PC-3 (cell line): Measurements from ENCODE around the gene CDH4. TPM values are rescaled to one million over a fixed set of nuclear protein-coding genes. Genes with fewer than 3 reads are reported as not detected.
A peak's percentile ranks its signal among the peaks of the same experiment; 100 is the strongest.

Source experiments
- ATAC-seq: fragments of 200-7000 bp; cut with Tn5 transposase; 2 replicates; pipeline ENCODE4 v1.9.1; 2020; ENCODE audit warnings: mild to moderate bottlenecking, moderate library complexity
- BruUV-seq: library from RNA; stranded (reverse); fragments of 400-500 nt; replicated peaks from 2 replicates; lab custom pipeline; 2021; lab: Mats Ljungman, UMichigan
- CTCF ChIA-PET: fragments of 300-600 bp; sonication (Branson Sonifier 250); formaldehyde crosslinking; loops from one replicate; lab custom pipeline; 2022; ENCODE audit warnings: antibody characterized with exemption; lab: Charles Lee
- POLR2A ChIA-PET: fragments of 300-600 bp; sonication (Branson Sonifier 250); formaldehyde crosslinking; loops from one replicate; lab custom pipeline; 2022; ENCODE audit warnings: antibody characterized with exemption; ENCODE audit not compliant: unreplicated experiment; lab: Charles Lee
- DNase-seq: peaks from one replicate; pipeline ENCODE4 v3.0.0-alpha.2; 2015
- H2AFZ ChIP-seq: fragments of 300-600 bp; sonication (generic); 2 replicates; pipeline ENCODE4 v1.6.0; 2016; ENCODE audit warnings: antibody characterized with exemption, low read length
- H3F3A ChIP-seq: fragments of 300-600 bp; sonication (generic); one replicate; pipeline ENCODE4 v1.6.0; 2017; ENCODE audit warnings: antibody characterized with exemption, low read length, control low read depth, mild to moderate bottlenecking; ENCODE audit not compliant: unreplicated experiment
- H3K27ac ChIP-seq: fragments of 300-600 bp; sonication (generic); 2 replicates; pipeline ENCODE4 v1.5.1; 2016; ENCODE audit warnings: mild to moderate bottlenecking, low read length
- H3K27me3 ChIP-seq: fragments of 300-600 bp; sonication (generic); 2 replicates; pipeline ENCODE4 v1.6.1; 2016; ENCODE audit warnings: low read length, mixed read lengths
- H3K36me3 ChIP-seq: fragments of 300-600 bp; sonication (generic); 2 replicates; pipeline ENCODE4 v1.6.1; 2016; ENCODE audit warnings: low read depth, mixed run types, low read length, mixed read lengths
- H3K4me1 ChIP-seq: fragments of 300-600 bp; sonication (generic); 2 replicates; pipeline ENCODE4 v1.5.1; 2016; ENCODE audit warnings: low read length; ENCODE audit not compliant: insufficient read depth
- H3K4me2 ChIP-seq: fragments of 300-600 bp; sonication (generic); 2 replicates; pipeline ENCODE4 v1.6.0; 2016; ENCODE audit warnings: low read length
- H3K4me3 ChIP-seq: fragments of 300-600 bp; sonication (generic); 2 replicates; pipeline ENCODE4 v1.5.1; 2016; ENCODE audit warnings: mild to moderate bottlenecking, low read length, mixed read lengths
- H3K79me2 ChIP-seq: fragments of 300-600 bp; sonication (generic); 2 replicates; pipeline ENCODE4 v1.6.1; 2017; ENCODE audit warnings: low read length, mixed read lengths
- H3K9ac ChIP-seq: fragments of 300-600 bp; sonication (generic); 2 replicates; pipeline ENCODE4 v1.6.0; 2016; ENCODE audit warnings: mild to moderate bottlenecking, low read length
- H3K9me2 ChIP-seq: fragments of 300-600 bp; sonication (generic); replicated peaks from 2 replicates; pipeline ENCODE4 v1.6.1; 2016; ENCODE audit warnings: mixed run types, low read length, mixed read lengths
- H3K9me3 ChIP-seq: fragments of 300-600 bp; sonication (generic); 2 replicates; pipeline ENCODE4 v1.6.1; 2016; ENCODE audit warnings: low read length, mixed read lengths
- H4K20me1 ChIP-seq: fragments of 300-600 bp; sonication (generic); 2 replicates; pipeline ENCODE4 v1.6.1; 2016; ENCODE audit warnings: low read length, mixed read lengths
- EZH2 ChIP-seq: fragments of 300-600 bp; sonication (generic); IDR thresholded peaks from one replicate; pipeline ENCODE4 v1.6.1; 2017; ENCODE audit warnings: antibody characterized with exemption, mild to moderate bottlenecking, low read length; ENCODE audit not compliant: unreplicated experiment
- EZH2phosphoT487 ChIP-seq: fragments of 300-600 bp; sonication (generic); IDR thresholded peaks from 2 replicates; pipeline ENCODE4 v1.6.1; 2018; ENCODE audit warnings: mild to moderate bottlenecking, antibody characterized with exemption, low read length, borderline replicate concordance
- intact Hi-C: fragments of 100-400 bp; cut with micrococcal nuclease; formaldehyde crosslinking; loops from 2 replicates; pipeline ENCODE4 v1.9.0; 2023
- total RNA-seq: library from RNA; depleted of rRNA; stranded (reverse); fragments of >200 nt; gene quantifications from 2 replicates; pipeline ENCODE4 v1.2.3, GENCODE V29; 2014
- TF ChIP-seq, protein P1 (sequence below): fragments of 300-600 bp; sonication (generic); conservative IDR thresholded peaks from 2 replicates; pipeline ENCODE4 v1.5.1; 2017; ENCODE audit warnings: antibody characterized with exemption, low read depth, mild to moderate bottlenecking, low read length

The CDH4 gene
- total RNA-seq, 1 experiment from 2014 or later: not detected

DNA sequence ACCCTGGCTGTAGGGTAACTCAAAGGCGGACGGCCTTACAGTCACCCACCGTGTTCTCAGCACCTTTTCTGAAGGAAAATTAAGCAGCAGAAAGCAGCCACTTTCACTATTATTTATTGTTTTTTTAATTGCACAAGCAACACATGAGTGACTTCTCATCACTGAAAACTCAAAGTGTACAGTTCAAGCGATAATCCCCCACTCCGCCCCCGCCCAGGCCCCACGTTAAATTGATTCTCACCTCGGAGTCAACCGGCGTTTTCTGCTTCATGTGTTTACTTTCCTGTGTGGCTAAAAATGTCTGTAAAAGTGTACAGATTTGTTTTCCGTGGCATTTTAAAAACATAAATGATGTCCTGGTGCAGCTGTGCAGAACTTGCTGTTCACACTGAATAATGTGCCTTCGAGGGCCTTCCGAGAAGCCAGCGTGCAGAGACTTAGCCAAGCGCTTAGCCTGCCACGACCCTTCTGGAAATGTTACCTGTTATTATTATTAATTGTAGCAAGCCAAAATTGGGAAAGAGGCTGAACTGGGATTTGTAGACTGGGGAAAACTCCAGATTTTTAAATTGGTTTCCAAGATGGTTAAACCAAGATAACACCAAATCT lies 335.7 kb downstream of the CDH4 start:
- H3K4me2 ChIP-seq: no peak overlapping the region
- H3K4me1 ChIP-seq: no peaks in the 10 kb centered on the region
- no peak overlapping the region for H3K9ac ChIP-seq
- H4K20me1 ChIP-seq: no peaks in the 10 kb centered on the region
- CTCF ChIA-PET: no interaction called here
- H3K9me2 ChIP-seq: no peaks in the 10 kb centered on the region
- intact Hi-C loops: no loop called here
- H3K79me2 ChIP-seq: no peaks in the 10 kb centered on the region
- no peak for TF ChIP-seq EZH2
- TF ChIP-seq, protein P1, sequence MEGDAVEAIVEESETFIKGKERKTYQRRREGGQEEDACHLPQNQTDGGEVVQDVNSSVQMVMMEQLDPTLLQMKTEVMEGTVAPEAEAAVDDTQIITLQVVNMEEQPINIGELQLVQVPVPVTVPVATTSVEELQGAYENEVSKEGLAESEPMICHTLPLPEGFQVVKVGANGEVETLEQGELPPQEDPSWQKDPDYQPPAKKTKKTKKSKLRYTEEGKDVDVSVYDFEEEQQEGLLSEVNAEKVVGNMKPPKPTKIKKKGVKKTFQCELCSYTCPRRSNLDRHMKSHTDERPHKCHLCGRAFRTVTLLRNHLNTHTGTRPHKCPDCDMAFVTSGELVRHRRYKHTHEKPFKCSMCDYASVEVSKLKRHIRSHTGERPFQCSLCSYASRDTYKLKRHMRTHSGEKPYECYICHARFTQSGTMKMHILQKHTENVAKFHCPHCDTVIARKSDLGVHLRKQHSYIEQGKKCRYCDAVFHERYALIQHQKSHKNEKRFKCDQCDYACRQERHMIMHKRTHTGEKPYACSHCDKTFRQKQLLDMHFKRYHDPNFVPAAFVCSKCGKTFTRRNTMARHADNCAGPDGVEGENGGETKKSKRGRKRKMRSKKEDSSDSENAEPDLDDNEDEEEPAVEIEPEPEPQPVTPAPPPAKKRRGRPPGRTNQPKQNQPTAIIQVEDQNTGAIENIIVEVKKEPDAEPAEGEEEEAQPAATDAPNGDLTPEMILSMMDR: no peak
- TF ChIP-seq EZH2phosphoT487: no peak
- H3K4me3 ChIP-seq: no peak overlapping the region
- DNase-seq: no peak
- H3K27ac ChIP-seq: no peak overlapping the region
- no TSS peak for BruUV-seq
- no peak overlapping the region for H2AFZ ChIP-seq
- H3K36me3 ChIP-seq: no peaks in the 10 kb centered on the region
- H3F3A ChIP-seq: no peaks in the 10 kb centered on the region
- POLR2A ChIA-PET: no interaction called here
- peaks cover 18% of the 10 kb centered on the region for H3K27me3 ChIP-seq
- H3K9me3 ChIP-seq: no peaks in the 10 kb centered on the region
- no peak for ATAC-seq

DNA sequence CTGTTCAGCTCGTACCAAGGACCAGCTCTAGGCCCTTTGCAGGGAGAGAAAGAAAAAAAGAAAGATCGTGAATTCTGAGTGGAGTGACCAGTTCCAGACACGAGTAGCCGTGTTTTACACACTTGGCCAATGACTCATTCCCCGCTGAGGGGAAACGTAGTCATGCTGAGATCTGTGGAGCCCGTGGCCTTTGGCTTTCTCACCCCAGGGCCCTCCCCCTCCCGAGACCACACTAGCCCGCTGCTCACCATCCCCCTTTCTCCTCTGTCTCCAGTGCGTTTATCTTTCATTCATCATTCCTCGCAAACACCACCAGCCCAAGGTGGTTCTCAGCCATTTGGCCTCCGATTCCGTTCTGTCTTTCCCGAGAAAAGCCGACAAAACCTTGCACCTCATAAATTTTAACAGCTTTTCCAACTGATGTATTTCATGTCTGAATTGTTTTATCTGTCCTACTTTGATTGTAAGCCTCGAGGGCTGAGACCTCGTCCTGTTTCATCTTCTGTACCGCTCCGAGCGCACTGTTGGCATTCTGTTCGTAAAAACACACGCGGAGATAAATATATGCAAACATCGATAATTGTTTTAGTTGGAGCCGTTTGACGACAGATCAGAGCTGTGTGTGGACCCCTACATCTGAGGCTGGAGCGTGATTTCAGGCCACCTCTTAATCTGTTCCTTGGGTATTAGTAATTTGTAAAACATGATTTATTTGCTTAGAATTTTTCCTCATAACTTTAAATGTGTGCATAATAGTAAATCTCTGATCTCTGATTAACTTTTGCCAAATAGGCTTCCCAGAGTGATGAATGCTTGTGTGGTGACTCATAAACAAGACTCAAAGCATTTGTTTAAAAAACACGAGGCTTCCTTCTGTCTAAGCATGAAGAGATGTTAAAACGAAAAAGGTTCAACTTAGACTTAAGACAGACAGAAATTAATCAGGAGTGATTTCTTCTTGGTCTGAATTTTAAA lies 336.6 kb downstream of the CDH4 start:
- no peaks in the 10 kb centered on the region for H3F3A ChIP-seq
- TF ChIP-seq EZH2phosphoT487 (no peak), EZH2 (no peak)
- TF ChIP-seq, protein P1: no peak
- POLR2A ChIA-PET: no interaction called here
- H3K4me3 ChIP-seq: no peak overlapping the region
- intact Hi-C loops: no loop called here
- peaks cover 16% of the 10 kb centered on the region for H3K27me3 ChIP-seq
- ATAC-seq (no peak), DNase-seq (peak; percentile 10)
- no peak overlapping the region for H3K27ac ChIP-seq
- H3K9me3 ChIP-seq: no peaks in the 10 kb centered on the region
- CTCF ChIA-PET: no interaction called here
- H2AFZ ChIP-seq: no peak overlapping the region
- no peaks in the 10 kb centered on the region for H4K20me1 ChIP-seq
- no peaks in the 10 kb centered on the region for H3K4me1 ChIP-seq
- H3K79me2 ChIP-seq: no peaks in the 10 kb centered on the region
- no TSS peak for BruUV-seq
- H3K9me2 ChIP-seq: no peaks in the 10 kb centered on the region
- H3K9ac ChIP-seq: no peak overlapping the region
- H3K4me2 ChIP-seq: no peak overlapping the region
- H3K36me3 ChIP-seq: no peaks in the 10 kb centered on the region
